NCI-H524 (cell line): ENCODE measurements around the gene FLT1.

ENCODE experiments used
- DNase-seq, 2 experiments: peaks; one replicate each; lab custom pipeline; 2025; lab: John Stamatoyannopoulos, UW

FLT1 gene

DNA sequence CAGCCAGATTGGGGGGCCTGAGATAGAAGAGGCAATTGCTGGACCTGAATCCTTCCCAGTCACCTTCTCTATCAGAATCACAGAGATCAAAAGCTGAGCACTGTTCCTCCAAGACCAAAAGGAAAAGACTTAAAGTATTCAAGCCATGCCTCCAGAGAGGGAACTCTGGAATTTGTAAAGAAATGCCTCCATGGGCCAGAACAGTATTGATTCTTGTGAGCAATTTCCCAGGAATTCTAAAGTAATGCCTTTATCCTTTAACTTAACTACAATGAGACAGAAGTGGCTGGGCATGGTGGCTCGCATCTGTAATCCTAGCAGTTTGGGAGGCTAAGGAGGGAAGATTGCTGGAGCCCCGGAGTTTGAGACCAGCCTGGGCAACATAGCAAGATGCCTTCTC is 148.8 kb downstream of the FLT1 start:
- DNase-seq = no peak

GRCh38 chr13:28344163-28344562 is 150.8 kb downstream of the FLT1 start:
- DNase-seq = no peak

DNA sequence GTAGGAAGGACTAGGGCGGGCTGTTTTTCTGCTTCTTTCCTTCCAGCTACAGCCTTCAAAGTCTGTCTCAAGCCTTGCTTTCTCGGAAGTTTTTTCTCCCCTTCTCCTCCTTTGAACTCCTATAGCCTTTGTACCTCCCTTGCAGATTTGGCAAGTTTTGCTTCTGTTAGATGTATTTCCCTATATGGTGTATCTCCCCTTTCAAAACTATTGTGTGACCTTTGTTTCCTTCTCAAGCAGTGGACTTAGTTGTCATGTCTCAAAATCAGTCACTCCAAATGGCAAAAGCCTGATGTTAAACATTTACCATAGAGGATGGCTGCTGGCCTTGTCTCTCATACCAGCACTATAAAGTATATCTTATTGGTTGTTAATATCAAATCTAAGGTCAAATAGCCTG is 152.7 kb downstream of the FLT1 start:
- DNase-seq = no peak

DNA sequence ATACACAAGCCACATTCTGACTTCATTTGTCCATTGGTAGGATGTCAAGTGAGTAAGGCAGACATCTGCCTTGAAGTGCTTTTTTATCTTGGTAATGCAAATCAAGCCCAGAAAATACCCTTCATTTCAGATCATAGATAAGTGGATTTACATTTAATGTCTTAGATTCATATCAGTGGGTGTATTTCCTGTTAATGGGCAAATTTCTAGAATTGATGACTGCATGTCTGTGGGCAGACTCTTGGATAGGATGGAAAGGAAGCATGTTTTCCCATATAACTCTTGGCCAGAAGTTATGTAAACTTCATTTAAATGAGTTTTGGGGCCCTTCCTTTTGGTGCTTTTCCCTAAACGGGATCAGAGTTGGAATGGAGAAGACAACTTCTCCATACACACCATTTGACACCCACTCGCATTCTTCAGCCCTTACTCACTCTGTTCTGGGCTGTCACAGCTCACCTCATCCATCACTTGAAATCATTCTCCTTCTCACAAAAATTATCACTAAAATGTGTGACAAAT is 154.6 kb downstream of the FLT1 start:
- DNase-seq = no peak

- no peak for DNase-seq
Observed at GRCh38 chr13:28339419-28339818, 155.5 kb downstream of the FLT1 start.

- DNase-seq = no peak
Observed at GRCh38 chr13:28338742-28339141, 156.2 kb downstream of the FLT1 start.

GRCh38 chr13:28338006-28338574 is 156.8 kb downstream of the FLT1 start:
- DNase-seq = no peak

DNA sequence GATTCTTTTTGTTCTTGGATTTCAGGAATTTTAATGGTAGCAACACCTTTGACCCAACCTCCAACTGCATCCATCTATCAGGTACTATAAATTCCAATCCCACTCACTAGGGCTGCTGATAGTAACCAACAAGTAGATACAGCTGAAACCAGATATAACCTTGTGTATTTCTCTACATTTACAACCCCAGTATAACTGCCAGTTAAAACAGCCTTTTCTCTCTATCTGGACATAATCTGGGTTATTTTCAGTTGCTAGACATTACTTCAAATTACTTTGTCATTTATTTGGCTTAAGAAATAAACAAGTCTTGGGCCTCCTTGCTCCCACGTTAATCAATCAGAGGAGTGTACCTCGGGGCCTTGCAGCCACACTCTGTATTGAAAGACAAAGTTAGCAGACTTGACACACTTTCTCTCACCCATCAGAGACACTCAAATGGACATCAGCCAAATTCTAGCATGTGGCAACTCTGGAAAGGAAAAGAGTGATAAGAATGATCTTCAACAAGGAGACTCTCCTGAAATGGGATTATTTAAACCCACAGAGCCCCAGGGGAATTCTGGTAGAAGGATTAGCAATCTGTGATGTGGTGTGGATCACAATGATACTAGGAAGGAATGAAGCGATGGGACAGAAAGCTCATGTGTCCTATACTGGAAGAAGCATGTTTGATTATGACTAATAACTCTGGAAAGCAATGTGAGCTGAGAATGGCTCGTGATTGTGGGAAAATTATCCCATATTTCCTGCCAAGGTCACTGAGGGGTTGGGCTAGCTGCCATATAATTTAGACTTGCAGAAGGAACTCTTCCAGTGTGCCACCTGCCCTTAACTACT is 157.5 kb downstream of the FLT1 start:
- peak; percentile 46 to 63 for DNase-seq

- DNase-seq = no peak
Observed at GRCh38 chr13:28336193-28336657, 158.7 kb downstream of the FLT1 start.

DNA sequence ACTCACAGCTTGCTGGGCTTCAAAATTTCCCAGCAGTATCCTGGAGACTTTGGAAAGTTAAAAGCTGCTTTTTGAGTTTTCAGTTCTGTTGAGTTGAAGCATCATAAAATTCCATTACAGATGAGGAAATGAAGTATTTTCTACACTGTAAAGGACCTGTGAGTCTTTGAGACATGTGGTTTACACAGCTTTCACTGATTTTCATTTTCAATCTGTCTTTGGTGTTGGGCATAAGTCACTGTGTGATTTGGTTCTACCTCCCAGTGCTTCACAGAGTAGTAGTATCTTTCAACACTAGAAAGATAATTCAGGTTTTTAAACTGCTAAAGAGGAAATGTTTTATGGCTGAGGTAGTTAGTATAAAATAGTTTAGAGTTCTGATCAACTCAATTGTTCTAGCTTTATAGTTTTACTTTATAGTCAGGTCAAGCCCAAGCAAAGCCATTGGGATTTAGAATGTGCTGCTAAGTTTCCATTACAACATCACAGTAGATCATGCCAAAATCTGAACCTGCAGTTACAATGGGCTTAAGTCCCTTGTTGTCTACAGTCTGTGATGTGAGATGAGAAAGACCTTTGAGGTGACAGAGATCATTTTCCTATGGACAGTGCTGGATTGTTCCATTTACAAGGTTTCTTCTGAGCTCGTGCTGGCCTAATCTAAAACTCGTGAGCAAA is 161.6 kb downstream of the FLT1 start:
- DNase-seq = no peak

DNA sequence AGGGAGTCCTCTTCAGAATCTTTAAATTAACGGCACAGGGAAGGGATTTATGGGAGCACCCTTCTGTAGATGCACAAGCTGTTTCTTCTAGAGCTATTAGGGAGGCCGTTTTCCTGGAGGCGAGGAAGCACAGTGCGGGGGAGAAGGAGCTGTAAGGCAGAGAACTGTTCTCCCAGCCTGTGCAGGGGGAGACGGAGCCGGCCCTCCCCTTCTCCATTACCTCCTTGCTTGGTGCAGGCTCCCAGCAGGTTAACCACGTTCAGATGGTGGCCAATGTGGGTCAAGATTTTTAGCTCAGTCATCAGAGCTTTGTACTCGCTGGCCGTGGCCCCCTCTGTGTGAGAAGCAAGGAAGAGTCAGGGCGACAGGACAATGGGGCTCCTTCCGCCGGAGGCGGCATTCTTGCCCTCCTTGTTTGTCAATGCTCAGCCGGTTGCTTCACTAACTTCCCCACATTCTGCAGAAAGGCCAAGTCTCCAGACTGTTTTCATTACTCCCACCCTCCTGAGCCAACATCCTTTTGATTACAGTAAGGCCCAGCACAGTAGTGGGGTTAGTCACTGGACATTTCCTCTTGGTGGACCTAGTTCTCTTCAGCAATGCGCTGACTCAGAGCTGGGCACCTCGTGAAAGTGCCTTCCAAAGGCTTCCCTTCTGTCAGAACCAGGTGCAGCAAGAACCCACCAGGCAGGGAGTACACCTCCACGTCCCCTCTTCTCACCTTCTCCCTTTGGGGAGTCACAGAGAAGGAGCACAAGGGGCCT is 165.4 kb downstream of the FLT1 start:
- DNase-seq = no peak

- no peak for DNase-seq
Observed at GRCh38 chr13:28328271-28328607, 166.7 kb downstream of the FLT1 start.

DNA sequence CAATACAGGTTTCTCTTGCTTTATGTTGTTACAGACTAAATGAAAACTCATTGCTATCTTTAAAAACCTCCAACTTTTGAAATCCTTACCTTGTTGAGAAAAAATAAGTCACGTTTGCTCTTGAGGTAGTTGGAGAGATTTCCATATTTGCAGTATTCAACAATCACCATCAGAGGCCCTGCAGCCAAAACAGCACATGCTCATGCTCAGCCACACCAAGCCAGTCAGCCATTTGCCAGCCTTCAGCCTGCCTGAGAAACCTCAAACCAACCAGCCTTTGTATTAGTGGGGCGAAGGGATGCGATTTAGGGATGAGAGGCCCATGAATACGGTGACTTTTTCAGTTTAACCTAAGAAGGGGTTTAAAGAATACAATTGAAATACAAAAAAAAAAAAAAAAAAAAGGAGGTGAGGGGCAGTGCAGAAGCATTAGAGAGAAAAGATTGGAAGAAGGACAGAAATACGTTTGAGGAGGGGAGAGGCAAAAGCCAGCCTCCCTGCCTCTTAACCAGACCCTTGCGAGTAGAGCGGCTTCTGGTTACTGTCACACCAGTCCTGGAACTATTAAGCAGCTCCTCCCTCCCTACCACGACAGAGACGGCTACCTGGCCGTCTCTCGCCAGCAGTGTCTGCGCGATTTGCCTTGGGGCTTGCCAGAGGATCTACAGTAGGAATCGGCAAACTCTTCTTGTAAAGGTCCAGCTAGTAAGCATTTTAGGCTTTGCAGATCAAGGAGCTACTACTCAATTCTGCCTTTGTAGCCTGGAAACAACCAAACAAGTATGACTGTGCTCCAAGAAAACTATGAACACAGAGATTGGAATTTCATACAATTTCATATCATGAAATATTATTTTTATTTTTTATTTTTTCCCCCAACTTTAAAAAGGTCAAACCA is 167.3 kb downstream of the FLT1 start:
- DNase-seq = no peak

DNA sequence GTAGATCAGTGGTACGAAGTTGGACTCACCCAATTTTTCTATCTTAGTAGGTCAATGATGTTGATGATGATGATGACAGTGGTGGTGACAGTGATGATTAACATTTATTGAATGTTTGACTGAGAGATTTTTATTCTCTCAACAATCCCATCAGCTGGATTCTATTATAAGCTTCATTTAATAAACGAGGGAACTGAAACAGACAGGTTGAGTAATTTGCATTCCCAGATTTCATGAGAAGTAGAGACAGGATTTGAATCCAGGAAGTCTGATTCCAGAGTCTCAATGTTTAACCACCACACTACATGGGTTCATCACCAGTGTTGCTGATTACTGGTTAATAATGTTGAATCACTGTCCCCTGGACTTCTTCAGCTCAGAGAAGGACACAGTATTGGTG is 168.9 kb downstream of the FLT1 start:
- DNase-seq = no peak

DNA sequence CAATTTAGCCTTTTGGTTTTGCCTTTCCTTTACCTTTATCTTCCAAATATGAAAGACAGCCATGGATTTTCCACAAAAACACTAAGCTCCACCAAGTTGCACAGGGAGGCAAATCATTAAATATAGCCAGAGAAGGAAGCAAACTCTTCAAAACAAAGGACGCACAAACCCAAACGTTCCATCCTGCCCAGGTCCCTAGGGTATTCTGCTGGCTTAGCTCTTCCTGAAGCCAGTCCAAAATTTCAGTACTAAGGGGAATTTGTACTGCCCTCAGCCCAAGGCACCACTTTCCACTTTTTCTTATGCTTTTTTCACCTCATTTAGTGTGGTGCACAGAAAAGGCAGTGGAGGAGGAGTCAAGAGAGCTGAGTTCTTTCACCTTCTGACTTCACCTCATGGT is 169.9 kb downstream of the FLT1 start:
- DNase-seq = no peak

GRCh38 chr13:28324181-28324789 is 170.6 kb downstream of the FLT1 start:
- DNase-seq = peak; percentile 80 to 83

DNA sequence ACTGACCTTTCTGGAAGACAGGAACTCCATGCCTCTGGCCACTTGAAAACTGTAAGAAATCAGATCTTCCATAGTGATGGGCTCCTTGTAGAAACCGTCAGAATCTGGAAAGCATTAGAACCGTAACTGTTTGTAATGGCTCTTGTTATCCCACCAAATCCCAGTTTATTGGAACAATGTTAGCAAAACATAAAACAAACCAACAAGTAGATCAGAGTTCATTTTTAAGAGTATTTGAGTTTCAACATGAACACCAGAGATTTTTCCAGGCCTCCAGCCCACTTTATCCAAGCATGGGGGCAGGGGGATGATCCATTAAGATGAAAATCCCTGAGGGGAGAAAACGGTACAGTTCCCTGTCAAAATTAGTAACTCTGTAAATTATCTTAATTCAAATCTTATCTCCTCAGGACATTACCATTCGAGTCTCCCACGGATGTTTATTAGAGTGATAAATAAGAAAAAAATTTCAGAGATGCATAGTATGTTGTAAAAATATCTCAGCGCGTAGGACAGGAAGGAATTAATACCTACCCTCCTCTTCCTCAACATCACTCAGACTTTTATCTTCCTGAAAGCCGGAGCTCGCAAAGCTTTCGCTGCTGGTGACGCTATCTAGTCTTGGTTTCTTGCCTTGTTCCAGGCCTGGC is 172.5 kb downstream of the FLT1 start:
- no peak for DNase-seq

DNA sequence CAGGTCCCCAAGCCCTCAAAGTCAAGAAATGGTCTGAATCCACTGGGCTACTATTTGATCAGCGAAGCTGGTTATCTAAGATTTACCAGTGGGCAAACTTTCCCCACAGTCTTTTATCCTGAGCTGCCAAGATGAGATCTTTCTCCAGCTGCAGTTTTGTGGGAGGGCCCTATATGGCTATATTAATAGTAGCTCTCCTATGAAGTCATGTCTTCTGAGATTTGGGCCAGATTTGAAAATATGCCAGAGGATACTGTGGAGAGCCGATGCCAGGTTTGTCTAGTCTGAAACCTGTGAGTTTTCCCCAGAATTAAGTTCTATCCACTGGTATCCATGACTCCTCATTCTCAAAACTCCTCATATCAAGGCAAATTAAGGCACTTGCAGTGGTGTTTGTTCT is 173.2 kb downstream of the FLT1 start:
- DNase-seq = no peak

DNA sequence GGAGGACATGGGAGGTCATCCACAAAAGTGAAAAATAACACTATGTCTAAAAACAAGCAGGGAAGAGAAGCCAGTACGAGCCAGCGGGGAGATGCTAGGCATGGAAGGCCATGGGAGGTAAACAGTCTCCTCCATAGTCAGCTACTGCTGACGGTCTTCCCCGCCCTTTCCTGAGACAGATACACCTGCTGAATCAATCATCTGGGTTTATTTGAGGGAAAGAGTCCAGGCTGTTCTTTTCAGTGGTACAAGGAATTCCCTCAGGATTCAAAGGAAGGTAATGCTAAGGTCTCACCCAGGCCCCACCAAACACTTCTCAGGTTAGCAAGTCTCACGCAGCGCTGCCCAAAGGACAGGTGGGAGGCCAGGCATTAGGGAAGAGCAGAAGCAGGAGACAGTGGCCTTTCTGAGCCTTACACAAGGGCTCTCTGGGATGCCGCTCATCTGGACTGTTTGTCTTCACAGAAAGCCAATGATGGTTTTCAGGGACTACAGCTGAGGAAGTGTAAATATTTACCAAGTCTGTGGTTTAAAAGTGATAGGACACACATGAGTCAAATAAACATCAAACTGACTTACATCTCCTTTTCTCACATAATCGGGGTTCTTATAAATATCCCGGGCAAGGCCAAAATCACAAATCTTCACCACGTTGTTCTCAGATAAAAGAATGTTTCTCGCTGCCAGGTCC is 173.9 kb downstream of the FLT1 start:
- DNase-seq = no peak

DNA sequence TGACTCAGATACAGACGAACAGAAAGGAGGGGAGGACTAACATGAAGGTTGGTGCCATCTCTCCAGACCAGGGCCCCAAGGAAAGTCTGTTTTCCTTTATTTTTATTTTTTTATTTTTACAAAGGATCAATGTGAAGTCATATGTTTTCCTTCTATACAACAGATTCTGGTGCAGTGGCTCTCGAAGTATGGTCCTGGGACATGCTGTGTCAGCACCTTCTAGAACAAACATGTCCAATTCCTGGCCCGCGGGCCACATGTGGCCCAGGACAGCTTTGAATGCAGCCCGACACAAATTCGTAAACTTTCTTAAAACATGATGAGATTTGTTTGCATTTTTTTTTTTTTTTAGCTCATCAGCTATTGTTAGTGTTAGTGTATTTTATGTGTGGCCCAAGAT is 174.7 kb downstream of the FLT1 start:
- no peak for DNase-seq
